ENCODE data around the gene PACSIN2. TPM values are rescaled to one million over a fixed set of nuclear protein-coding genes. Genes with fewer than 3 reads are reported as not detected.
A peak's percentile ranks its signal among the peaks of the same experiment; 100 is the strongest.

PACSIN2 gene
- total and polyA plus RNA-seq, 2 of the 13 experiments (the other 11 are each of a cell fraction or from before 2014, with no cell fraction given), result 54.1 to 68.8 TPM

DNA sequence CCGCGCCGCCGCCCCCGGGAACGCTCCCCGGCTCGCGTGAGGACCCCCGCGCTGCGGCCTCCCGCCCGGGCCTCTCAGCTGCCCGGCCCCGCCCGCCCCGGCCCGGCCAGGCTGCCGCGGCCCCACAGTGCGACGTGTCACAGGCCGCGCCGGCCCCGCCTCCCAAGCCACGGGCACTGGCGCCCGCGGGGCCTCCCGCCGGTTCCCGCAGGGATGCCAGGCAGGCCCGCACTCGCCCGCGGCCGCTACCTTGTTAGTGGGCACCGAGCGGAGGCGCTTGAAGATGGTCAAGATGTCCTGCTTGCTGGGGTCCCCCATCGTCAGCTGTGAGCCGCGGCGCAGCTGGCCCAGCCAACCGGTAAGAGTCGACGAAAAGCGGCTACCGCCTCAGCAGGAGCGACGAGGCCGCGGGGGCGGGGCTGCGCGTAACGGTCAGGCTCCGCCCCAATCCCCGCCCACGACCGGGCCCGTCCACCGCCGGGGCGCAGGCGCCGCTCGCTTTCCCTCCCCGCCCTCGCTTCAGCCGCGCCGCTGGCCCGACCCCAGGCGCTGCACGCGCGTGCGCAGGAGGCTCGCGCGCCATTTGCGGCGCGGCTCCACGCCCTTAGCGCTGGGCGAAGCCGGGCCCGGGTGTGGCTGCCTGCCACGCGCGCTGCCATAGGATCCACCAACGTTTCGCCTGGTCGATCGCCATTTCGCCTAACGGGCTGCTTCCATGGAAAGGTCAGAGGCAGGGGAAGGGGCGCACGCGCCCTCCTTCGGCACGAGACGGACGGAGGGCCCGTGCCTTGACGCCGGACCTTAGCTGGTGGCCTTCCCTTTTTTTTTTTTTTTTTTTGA, 157.9 kb downstream of the PACSIN2 start, which contains the start of gene ARFGAP3 (continued):
- TF ChIP-seq ZNF430 (CRISPR knock-in tag; IDR thresholded peaks at IDR 0.05) (no peak; the same call in 1 of the 2 replicates), ZNF160 (CRISPR knock-in tag; IDR thresholded peaks at IDR 0.05) (peak; percentile 90; the same call in 1 of the 2 replicates), ZNF337 (CRISPR knock-in tag; IDR thresholded peaks at IDR 0.05; ENCODE audit: borderline replicate concordance, low read depth) (peak; percentile 88; the same call in 1 of the 2 replicates), ZNF138 (CRISPR knock-in tag; IDR thresholded peaks at IDR 0.05; ENCODE audit: low read depth) (peak; percentile 99), ZFP37 (CRISPR knock-in tag; IDR thresholded peaks at IDR 0.05; ENCODE audit: borderline replicate concordance) (peak; percentile 51; the same call in 1 of the 2 replicates), ZNF124 (CRISPR knock-in tag; IDR thresholded peaks at IDR 0.05) (peak; percentile 59; the same call in 1 of the 2 replicates), BORCS8-MEF2B (CRISPR knock-in tag; IDR thresholded peaks at IDR 0.05) (peak; percentile 97), ZNF781 (CRISPR knock-in tag; IDR thresholded peaks at IDR 0.05; ENCODE audit: borderline replicate concordance, not compliant biosample characterization) (peak; percentile 85), GFI1 (CRISPR knock-in tag; IDR thresholded peaks at IDR 0.05; ENCODE audit: borderline replicate concordance) (peak; percentile 56; the same call in 1 of the 2 replicates), NFIC (IDR thresholded peaks at IDR 0.05; ENCODE audit: low read length) (no peak), TSC22D2 (CRISPR knock-in tag; IDR thresholded peaks at IDR 0.05; ENCODE audit: borderline replicate concordance) (peak; percentile 88; the same call in 1 of the 2 replicates), SATB2 (CRISPR knock-in tag; IDR thresholded peaks at IDR 0.05) (peak; percentile 95), SAFB2 (CRISPR knock-in tag; IDR thresholded peaks at IDR 0.05; ENCODE audit: borderline replicate concordance, low read depth) (peak; percentile 86), SIN3B (IDR thresholded peaks at IDR 0.05; ENCODE audit: low read length) (no peak), FIP1L1 (IDR thresholded peaks at IDR 0.05; ENCODE audit: borderline replicate concordance, insufficient read depth, low read depth, low read length) (no peak), FOXC1 (CRISPR knock-in tag; IDR thresholded peaks at IDR 0.05; ENCODE audit: borderline replicate concordance) (peak; percentile 95), SRF (IDR thresholded peaks at IDR 0.05; ENCODE audit: low read depth, low read length) (no peak)
- TF ChIP-seq, protein P1, sequence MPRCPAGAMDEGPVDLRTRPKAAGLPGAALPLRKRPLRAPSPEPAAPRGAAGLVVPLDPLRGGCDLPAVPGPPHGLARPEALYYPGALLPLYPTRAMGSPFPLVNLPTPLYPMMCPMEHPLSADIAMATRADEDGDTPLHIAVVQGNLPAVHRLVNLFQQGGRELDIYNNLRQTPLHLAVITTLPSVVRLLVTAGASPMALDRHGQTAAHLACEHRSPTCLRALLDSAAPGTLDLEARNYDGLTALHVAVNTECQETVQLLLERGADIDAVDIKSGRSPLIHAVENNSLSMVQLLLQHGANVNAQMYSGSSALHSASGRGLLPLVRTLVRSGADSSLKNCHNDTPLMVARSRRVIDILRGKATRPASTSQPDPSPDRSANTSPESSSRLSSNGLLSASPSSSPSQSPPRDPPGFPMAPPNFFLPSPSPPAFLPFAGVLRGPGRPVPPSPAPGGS (CRISPR knock-in tag; IDR thresholded peaks at IDR 0.05), result peak; percentile 99
- TF ChIP-seq, protein P2, sequence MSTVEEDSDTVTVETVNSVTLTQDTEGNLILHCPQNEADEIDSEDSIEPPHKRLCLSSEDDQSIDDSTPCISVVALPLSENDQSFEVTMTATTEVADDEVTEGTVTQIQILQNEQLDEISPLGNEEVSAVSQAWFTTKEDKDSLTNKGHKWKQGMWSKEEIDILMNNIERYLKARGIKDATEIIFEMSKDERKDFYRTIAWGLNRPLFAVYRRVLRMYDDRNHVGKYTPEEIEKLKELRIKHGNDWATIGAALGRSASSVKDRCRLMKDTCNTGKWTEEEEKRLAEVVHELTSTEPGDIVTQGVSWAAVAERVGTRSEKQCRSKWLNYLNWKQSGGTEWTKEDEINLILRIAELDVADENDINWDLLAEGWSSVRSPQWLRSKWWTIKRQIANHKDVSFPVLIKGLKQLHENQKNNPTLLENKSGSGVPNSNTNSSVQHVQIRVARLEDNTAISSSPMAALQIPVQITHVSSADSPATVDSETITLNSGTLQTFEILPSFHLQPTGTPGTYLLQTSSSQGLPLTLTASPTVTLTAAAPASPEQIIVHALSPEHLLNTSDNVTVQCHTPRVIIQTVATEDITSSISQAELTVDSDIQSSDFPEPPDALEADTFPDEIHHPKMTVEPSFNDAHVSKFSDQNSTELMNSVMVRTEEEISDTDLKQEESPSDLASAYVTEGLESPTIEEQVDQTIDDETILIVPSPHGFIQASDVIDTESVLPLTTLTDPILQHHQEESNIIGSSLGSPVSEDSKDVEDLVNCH (CRISPR knock-in tag; IDR thresholded peaks at IDR 0.05), result peak; percentile 87; the same call in 1 of the 2 replicates
- TF ChIP-seq, protein P3, sequence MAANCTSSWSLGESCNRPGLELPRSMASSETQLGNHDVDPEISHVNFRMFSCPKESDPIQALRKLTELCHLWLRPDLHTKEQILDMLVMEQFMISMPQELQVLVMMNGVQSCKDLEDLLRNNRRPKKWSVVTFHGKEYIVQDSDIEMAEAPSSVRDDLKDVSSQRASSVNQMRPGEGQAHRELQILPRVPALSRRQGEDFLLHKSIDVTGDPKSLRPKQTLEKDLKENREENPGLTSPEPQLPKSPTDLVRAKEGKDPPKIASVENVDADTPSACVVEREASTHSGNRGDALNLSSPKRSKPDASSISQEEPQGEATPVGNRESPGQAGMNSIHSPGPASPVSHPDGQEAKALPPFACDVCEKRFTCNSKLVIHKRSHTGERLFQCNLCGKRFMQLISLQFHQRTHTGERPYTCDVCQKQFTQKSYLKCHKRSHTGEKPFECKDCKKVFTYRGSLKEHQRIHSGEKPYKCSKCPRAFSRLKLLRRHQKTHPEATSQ (CRISPR knock-in tag; IDR thresholded peaks at IDR 0.05; ENCODE audit: borderline replicate concordance), result peak; percentile 60; the same call in 1 of the 2 replicates
- TF ChIP-seq, protein P4, sequence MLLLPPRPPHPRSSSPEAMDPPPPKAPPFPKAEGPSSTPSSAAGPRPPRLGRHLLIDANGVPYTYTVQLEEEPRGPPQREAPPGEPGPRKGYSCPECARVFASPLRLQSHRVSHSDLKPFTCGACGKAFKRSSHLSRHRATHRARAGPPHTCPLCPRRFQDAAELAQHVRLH (CRISPR knock-in tag; IDR thresholded peaks at IDR 0.05; ENCODE audit: borderline replicate concordance, low read depth), result peak; percentile 87; the same call in 1 of the 2 replicates
- TF ChIP-seq, protein P5, sequence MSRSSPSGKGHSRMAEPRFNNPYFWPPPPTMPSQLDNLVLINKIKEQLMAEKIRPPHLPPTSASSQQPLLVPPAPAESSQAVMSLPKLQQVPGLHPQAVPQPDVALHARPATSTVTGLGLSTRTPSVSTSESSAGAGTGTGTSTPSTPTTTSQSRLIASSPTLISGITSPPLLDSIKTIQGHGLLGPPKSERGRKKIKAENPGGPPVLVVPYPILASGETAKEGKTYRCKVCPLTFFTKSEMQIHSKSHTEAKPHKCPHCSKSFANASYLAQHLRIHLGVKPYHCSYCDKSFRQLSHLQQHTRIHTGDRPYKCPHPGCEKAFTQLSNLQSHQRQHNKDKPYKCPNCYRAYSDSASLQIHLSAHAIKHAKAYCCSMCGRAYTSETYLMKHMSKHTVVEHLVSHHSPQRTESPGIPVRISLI (CRISPR knock-in tag; IDR thresholded peaks at IDR 0.05; ENCODE audit: borderline replicate concordance), result no peak
